ELF-1 (cell line): ENCODE measurements around the gene GPR22.

Experiments used
- DNase-seq: peaks from one replicate; pipeline ENCODE4 v3.0.0-alpha.2; 2016; ENCODE audit warnings: low read depth, low spot score

Gene GPR22, protein sequence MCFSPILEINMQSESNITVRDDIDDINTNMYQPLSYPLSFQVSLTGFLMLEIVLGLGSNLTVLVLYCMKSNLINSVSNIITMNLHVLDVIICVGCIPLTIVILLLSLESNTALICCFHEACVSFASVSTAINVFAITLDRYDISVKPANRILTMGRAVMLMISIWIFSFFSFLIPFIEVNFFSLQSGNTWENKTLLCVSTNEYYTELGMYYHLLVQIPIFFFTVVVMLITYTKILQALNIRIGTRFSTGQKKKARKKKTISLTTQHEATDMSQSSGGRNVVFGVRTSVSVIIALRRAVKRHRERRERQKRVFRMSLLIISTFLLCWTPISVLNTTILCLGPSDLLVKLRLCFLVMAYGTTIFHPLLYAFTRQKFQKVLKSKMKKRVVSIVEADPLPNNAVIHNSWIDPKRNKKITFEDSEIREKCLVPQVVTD

DNA sequence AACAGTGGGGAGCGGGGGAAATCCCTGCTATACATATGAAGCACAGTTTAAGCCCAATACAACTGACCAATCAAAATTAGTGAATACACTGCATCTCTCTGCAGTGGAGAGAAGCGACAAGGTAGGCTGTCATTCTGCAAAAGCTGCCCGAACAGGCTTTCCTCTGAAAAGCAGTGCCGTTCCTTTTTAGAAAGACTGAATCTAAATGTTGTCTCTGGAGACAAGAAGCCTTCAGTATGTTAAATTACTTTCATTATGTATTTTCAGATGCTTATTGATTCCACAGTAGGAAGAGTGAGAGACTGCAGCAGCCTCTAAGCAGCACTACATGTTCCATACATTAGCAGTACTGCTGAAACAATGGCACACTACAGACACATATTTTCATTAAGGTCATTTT is at the start of gene GPR22:
GPR22 (plus strand) TSS at position 129 of the 400 bp plus-strand sequence. CDS start 4,004 bp downstream, outside the sequence.
- no peak for DNase-seq

DNA sequence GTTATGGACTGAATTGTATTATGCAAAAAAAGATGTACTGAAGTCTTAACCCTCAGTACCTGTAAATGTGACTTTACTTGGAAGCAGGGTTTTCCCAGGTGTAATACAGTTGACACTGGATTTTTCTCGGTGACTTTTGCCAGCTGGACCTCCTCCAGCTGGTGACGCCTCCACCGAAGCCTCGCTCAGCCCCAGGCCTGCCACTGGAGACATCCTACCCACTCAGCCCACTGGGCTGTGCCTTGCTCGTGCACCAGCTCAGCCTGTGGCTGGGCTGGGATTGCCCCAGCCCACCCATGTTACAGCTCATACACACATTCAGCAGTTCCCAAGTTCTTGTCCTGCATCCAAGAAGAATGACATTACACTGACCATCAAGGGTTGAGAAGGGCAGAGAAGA is 42.4 kb upstream of the GPR22 start:
- DNase-seq, result no peak

DNA sequence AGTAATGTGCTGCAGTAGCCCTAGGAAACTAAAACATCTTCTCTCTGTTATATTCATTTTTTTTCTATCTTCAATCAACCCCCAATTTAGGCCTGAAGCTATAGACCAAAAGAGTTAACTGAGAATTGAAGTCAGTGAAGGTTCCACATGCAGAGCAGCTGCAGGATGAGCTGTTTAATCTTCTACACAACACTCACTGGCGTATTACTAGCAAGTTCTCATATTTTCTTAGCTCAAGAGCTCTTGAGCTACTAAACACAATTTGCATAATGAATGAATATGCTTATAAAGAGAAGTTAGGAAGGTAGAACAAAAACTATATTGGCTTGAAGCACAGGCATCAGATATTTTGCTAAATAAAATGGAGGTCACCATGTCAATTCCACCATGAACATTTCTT is 41.2 kb upstream of the GPR22 start:
- DNase-seq, result no peak

DNA sequence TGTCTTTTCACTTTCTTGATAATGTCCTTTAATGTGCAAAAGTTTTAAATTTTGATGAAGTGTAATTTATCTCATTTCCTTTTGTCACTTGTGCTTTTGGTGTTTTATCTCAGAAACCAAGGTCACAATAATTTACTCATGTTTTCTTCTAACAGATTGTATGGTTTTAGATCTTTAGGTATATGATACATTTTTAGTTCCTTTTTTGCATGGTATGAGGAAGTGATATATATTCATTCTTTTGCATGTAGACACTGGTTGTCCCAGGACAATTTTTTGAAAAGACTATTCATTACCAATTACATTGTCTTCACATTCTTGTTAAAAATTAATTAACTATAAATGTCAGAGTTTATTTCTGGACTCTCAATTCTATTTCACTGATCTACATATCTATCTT is 39.8 kb upstream of the GPR22 start:
- DNase-seq, result no peak

DNA sequence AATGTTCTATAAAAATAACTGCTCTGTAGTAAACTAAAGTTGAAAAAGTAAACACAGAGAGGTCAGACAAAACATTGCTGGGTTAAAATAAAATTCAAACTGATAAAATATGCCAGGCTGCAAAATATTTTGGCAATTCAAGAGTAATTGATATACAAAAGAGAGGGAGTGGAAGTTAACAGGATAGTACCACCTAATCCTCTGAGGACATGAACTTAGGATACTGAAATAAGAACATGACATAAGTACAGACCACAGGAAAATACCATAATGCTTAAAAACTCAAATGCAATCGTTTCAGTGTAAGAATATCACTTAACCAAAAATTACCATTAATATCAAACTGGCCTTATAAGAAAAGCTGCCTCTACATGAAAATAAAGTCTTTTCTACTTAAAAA is 37.6 kb upstream of the GPR22 start:
- DNase-seq, result no peak

DNA sequence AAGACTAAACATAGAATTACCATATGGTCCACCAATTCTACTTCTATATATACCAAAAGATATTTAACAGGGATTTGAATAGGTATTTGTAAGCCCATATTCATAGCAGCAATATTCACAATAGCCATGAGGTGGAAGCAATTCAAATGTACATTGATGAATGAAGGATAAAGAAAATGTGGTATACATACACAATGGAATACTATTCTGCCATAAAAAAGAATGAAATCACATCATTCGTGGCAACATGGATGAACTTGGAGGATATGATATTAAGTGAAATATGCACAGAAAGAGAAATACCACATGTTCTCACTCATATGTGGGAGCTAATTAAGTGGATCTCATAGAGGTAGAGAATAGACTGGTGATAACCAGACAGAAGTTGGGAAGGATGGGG is 34.1 kb upstream of the GPR22 start:
- DNase-seq, result no peak

DNA sequence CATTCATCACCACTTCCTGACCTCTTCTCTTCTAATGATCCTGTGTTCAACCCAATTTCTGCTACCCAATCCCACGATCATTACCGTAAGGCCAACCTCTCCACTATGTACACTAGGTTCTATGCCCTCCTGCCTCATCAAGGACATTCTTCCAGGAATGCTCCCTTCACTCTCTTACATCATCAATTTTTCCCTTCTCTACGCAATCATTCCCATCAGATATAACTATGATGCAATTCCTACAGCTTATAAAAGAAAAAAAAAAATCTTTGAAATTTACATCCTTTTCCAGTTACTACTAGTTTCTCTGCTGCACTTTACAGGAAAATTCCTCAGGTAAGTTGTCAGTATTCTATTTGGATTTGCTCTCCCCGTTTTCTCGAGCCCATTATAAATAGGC is 30.8 kb upstream of the GPR22 start:
- DNase-seq, result no peak

DNA sequence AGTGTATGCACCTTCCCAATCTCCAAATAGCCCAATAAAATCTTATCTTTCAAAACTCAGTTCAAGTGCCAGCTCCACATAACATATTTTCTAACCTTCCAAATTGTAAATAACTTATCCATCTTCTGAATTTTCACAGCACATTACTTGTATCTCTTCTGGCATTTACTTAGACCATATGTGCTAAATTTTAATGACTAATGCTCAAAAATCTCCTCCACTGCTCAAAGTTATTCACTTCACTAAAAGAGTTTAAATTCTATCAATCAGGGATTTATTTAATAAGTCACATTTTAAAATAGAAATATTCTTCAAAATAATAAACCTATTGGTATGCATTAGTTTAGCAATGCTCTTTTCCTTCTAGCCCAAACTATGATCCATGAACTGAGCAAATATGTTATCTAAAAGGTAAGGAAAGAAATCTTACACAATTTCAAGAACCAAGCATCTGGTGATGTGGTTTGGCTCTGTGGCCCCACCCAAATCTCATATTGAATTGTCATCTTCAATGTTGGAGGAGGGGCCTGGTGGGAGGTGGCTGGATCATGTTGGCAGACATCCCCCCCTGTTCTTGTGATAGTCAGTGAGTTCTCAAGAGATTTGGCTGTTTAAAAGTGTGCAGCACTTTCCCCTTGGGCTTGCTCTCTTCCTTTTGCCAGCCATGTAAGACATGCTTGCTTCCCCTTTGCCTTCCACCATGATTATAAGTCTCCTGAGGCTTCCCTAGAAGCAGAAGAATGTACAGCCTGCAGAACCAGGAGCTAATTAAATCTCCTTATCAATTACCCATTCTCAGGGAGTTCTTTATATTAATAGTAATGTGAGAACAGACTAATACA is 28.1 kb upstream of the GPR22 start:
- DNase-seq, result no peak

DNA sequence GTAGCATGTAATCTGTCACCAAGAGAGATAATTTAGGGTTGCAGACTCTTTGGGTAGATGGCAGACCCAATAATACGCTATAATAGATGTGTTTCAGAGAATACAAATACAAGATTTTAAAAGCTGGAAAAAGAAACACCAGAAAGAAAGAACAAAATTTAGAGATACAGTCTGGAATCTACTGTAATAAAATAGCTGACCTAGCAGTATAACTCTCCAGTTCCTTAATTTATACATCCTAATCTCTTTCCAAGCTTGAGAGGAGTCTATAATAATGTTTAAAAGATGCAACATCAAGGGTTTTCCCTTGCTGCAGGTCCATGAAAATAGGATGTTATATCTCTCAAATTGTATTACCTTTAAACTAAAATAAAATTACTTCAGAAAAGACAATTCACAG is 27.2 kb upstream of the GPR22 start:
- no peak for DNase-seq

DNA sequence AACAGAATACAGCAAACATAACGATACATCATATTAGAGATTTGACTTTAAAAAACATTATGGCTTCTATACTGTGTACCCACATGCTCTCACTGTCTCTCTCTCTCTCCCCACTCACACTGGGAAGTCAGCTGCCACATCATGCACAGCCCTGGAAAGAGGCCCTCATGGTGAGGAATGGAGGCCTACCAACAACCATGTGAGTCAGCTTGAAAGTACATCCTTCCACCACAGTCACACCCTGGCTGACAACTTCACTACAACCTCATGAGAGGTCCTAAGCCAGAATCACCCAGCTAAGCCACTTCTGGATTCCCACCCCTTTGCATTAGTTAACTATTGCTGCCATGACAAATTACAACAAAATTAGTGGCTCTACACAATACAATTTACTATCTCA is 23.3 kb upstream of the GPR22 start:
- DNase-seq, result no peak

DNA sequence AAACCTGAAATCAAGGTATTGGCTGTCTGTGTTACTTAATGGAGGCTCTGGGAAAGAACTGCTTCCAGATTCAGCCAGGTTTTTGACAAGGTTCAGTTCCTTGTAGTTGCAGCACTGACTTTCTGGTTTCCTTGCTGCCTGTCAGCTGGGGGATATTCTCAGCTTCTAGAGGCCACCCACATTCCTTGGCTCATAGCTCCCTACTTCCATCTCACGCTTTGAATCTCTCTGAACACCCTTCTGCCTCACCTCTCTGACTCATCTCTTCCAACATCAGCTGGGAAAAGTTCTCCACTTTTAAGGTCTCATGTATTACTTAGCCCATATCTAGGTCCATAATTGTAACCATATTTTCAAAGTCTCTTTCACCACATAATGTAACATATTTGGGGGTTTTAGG is 22.9 kb upstream of the GPR22 start:
- DNase-seq, result no peak

DNA sequence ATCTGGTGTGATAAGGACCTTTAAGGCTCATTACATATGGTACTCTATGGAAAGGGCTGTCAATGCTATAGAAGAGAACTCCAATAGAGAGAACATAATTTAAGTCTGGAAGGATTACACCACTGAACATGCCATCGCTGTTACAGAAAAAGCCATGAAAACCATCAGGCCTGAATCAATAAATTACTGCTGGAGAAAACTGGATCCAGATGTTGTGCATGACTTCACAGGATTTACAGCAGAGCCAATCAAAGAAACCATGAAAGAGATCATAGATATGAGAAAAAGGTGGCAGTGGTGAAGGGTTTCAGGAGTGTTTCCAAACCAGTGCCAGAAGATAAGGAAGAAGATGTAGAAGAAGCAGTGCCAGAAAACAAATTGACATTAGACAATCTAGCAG is 18.9 kb upstream of the GPR22 start:
- DNase-seq, result no peak

DNA sequence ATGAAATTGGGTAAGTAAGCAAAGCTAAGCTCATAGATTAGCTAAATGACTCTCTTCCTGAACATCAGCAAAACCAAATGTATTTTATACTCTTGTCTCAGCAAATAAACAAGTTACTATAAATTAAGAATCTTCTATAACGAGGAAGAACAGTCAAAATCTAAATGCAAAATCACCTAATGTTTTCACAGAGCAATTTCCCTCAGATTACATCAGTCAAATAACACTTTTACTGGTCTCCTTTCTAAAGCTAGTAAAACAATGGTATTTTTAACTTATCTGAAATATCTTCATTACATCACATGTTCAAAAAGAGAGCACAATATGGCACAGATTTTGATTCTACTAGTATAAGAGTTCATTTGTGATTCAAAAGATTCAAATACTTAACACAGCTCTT is 16.5 kb upstream of the GPR22 start:
- DNase-seq, result no peak

DNA sequence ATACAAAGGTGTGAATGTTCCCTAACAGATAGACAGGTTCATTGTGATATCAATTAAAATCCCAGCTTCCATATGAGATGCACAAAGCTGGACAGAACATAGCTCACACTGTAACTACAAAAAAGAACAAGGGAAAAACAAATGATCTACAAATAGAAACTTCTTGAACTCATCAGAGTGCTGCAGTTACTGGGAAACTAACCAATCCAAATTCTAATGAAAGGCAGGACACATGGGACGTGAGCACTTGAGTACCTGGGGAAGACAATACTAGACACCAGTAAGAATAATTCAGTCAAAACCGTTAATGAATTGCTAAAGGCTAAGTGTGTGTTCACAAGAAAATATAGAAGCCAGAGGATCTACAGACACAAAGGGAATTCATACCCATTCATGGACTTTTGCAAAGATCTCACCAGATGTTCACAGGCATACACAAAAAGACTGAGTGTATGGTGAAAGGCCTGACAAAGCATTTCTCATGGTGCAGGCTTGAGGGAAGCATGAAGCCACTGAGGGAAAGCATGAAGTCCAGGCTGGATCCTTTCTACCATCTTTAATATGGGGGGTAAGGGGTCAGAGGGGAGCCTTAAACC is 7.8 kb upstream of the GPR22 start:
- no peak for DNase-seq

DNA sequence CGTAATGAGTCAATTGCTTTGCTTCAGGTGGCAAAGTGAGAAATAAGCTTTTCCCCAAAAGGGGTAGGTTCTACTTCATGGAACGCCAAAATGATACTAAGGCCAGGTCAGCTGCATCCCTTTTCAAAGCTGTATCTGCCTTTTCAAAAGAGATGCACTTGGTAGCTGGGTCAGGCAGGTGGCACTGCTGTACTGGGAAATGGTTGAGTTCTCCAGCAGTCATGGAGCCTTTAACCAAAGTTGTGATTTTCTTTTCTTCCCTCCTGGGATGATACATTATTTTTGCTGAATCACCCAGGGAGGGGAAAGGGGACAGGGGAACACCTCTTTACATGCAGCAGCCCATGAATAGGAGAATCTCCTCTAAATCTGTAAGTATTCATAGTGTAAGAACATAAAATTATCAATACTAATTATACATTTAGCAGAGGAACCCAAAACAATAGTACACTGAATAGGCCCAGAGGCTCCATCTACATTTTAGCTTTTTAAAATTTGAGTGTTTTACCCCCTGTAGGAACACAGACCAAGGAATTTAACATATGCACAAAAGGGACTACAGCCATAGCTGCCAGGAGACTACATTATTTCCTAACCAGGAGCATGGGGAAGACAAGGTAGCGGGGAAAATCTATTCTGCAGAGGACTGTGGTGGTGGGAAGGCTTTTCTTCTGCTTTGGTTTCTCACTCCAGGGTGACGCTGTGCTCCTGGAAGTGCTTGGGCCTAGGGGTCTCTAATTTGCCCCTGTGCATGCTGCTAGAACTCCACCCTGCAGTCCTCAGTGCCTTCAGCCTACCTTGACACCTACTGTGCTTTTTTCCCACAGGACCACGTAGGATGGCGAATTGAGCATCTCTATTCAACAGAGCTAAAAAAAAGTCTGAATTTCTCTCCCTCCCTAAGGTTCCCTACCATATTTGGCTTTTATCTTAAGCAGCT is 6.4 kb upstream of the GPR22 start:
- peak; percentile 49 for DNase-seq

DNA sequence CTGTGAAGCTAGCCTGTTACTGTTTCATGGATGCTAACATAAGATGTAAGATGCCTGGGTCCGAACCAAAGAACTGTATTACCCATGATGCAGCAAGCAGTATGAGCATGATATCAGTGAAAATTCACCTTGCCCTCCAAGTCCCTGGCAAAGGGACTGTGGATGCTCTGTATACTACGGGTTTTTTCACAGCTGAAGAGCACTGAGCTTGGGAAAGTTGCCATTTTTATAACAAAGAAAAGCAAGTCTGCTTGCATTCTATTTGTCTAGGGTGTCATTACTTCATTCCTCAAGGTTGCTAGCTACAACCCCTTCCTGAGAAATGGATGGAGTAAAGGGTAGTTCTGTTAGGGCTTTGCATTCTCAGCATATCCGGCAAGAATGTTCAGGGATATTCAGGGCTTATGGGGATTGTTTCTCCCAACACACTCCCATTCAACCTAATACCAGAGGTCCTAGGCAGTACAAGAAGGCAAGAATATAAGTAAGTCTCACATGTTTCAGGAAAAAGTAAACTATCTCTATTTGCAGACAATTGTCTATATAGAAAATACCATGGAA is 5.1 kb upstream of the GPR22 start:
- no peak for DNase-seq

DNA sequence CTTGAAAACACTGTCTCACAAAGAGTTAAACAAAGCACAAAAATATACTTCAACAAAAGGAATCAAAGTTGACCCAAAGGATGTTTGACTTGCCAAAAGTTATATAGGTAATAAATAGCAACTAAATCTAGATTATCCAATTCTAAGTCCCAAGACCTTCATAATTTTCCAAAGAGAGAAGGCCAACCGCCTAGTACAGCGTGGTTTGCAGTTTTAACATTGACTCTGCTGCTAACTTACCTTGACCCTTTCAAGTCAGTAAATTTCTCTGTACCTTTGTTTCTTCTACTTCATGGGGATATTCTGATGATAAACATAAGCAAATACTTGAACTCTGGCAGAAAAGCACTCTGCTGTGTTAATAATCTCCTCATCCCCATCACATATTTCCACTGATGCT is 1.9 kb upstream of the GPR22 start:
- no peak for DNase-seq

DNA sequence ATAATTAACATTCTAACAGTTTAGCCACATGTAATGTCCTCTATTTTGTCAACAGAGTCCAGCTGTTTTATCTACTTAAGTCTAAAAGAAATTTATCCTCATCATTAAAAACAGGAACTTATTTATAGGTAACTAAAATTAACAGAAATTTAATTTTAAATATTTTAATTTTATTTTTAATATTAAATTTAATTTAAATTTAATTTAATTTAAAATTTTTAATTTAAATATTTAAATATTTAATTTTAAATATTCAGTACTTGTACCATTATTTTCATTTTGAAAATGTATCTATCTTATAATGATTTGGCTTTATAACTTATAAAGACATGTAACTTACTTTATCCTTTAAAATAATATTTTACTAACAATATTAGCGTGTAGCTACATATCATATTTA is 1.0 kb upstream of the GPR22 start:
- DNase-seq, result no peak

DNA sequence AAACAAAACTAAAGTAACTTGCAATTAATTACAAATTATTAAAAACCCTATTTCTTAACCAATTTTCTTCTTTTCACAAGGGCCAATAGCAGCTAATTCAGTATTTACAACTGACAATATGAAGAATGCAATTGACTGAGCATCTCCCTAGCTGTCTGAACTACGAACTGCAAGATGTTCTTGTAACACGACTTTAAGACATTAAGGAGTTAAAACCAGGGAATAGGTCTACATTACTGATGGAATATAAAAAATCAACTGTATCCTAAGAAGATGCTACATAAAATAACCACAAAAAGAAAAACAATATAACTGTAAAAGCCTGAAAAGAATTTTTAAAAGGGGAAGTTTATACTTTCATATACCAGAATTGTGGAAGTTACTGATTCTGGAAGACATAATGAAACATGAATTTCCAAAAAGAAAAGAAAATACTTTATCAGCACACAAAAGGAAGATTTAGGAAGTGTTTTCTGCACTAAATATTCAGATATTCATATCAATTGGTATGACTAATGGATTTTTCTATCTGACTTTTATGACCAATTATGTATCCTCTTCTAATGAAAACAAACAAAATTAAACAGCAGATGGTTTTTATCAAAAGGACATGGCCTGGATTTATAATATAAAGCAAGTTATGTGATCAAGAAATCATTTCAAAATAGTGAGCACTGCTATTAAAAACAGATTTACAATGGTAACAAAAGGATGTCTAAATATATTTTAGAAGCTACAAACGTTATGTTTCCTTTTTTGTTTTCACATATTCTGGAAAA is 1.6 kb downstream of the GPR22 start:
- DNase-seq, result no peak

DNA sequence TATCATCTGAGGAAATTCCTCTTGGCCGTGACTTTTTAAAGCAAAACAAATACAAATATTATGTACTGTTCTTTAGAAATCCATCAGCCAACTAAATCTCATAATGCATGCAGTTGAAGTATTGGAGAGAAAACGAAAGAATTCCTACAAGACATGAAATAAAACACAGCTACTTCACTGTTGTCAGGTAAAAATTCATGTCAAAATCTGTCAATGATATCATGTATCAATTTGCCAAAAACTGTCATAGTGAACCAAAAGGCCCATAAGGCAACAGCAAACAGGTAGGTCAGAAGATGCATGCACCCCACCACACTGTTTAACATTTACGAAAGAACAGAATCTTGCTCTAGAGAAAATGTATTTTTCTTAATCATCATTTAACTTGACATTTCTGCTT is 2.3 kb downstream of the GPR22 start:
- no peak for DNase-seq
